GM12875 (cell line): ENCODE measurements around the gene CCDC102B.
"Not testable (repeated sequence)": the region's sequence is repeated elsewhere in the genome, so short reads cannot be mapped to it uniquely, and the experiment has no call there.

ENCODE experiments used
- H3K4me3 ChIP-seq: one replicate; pipeline ENCODE4 v1.5.1; 2011; ENCODE audit warnings: low read depth, low read length, control low read depth
- CTCF ChIP-seq: IDR thresholded peaks from 2 replicates; pipeline ENCODE4 v1.5.1; 2011; ENCODE audit warnings: low read depth, mild to moderate bottlenecking, control low read depth, inconsistent platforms, low read length, moderate library complexity, borderline replicate concordance; ENCODE audit not compliant: insufficient read depth

Gene CCDC102B

GRCh38 chr18:68991286-68991685, 193.4 kb downstream of the CCDC102B start:
- TF ChIP-seq CTCF, result no peak
- no peak overlapping the region for H3K4me3 ChIP-seq

GRCh38 chr18:68992719-68993482, 195.0 kb downstream of the CCDC102B start:
- no peak for TF ChIP-seq CTCF
- H3K4me3 ChIP-seq, result no peak overlapping the region

- H3K4me3 ChIP-seq, result no peak overlapping the region
These were observed 197.8 kb downstream of the CCDC102B start for GRCh38 chr18:68995675-68996074.

GRCh38 chr18:68997845-68998244, 200.0 kb downstream of the CCDC102B start:
- TF ChIP-seq CTCF, result no peak
- no peak overlapping the region for H3K4me3 ChIP-seq

More at GRCh38 chr18:68995675-68996074, 197.8 kb downstream of the CCDC102B start:
- TF ChIP-seq CTCF, result no peak

- no peak for TF ChIP-seq CTCF
- H3K4me3 ChIP-seq, result no peak overlapping the region
These were observed 202.5 kb downstream of the CCDC102B start for GRCh38 chr18:69000366-69000765.

DNA sequence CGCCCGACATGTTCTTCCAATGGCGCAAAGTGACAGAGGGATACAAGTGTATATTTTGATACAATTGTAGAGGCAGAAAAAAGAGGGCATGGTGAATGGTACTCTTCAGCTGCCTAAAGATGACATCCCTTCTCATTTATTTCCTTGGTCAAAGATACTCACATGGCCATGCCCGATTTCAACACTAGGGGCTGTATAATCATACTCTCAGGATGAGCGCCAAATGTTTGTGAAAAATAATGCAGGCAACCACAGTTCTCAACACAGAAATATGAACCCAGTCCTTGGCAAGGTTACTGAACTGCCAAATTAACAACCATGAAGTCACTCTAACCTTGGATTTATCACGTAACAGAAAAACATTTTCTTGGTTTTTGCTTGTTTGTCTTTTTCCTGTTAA, 204.4 kb downstream of the CCDC102B start:
- TF ChIP-seq CTCF, result peak; percentile 20; the same call in 1 of the 2 replicates
- no peak overlapping the region for H3K4me3 ChIP-seq

DNA sequence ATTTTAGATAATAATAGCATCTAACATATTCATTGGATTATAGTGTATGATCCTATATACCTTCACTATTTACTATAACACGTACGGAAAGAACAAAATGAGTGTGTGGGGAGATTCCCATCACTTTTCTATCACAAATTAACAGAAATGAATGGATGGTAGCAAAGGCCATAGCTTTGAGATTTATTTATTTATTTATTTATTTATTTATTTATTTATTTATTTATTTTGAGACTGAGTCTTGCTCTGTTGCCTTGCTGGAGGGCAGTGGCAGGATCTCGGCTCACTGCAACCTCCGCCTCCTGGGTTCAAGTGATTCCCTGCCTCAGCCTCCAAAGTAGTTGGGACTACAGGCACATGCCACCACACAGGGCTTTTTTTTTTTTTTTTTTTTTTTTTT, 208.3 kb downstream of the CCDC102B start:
- H3K4me3 ChIP-seq, result not testable (repeated sequence)
